ENCODE data around the gene EIF1B. TPM values are rescaled to one million over a fixed set of nuclear protein-coding genes. Genes with fewer than 3 reads are reported as not detected.

The EIF1B gene
- total RNA-seq, result 10 to 100 TPM; 27.4 to 45.6 (median 38.1) TPM

DNA sequence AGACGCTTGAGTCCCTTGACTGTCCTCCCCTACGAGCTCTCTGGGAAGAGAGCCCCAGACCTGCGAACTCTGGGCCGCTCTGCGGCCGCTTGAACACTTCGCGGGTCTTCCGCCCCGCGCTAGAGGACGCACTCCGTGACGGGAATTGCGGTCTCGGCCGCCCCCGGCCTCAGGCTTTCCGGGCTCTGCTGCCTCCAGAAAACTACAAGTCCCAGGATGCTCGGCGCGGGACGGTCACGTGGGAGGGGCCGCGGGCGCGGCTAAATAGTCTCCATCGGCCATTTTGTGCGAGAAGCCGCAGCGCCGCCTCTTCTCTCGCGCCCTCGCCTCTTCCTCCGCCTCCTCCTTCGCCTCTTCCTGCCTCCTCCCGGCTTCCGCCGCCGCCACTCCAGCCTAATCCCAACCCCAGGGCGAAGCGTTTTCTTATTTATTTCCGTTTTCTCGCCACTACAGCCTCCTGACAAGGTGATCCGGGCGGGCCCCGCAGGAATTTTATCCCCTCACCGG lies at the start of gene EIF1B:
Gene EIF1B (plus strand): TSS at position 290 of the 507 bp plus-strand sequence. CDS start 235 bp downstream, outside the sequence.
- DNase-seq (ENCODE audit: low spot score) (peak; percentile 94), ATAC-seq (ENCODE audit: low FRiP score) (peak; percentile 99)
- TF ChIP-seq, protein P1, sequence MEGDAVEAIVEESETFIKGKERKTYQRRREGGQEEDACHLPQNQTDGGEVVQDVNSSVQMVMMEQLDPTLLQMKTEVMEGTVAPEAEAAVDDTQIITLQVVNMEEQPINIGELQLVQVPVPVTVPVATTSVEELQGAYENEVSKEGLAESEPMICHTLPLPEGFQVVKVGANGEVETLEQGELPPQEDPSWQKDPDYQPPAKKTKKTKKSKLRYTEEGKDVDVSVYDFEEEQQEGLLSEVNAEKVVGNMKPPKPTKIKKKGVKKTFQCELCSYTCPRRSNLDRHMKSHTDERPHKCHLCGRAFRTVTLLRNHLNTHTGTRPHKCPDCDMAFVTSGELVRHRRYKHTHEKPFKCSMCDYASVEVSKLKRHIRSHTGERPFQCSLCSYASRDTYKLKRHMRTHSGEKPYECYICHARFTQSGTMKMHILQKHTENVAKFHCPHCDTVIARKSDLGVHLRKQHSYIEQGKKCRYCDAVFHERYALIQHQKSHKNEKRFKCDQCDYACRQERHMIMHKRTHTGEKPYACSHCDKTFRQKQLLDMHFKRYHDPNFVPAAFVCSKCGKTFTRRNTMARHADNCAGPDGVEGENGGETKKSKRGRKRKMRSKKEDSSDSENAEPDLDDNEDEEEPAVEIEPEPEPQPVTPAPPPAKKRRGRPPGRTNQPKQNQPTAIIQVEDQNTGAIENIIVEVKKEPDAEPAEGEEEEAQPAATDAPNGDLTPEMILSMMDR (IDR thresholded peaks at IDR 0.05), result peak in 2 of 3 donors; percentile 66 to 73

DNA sequence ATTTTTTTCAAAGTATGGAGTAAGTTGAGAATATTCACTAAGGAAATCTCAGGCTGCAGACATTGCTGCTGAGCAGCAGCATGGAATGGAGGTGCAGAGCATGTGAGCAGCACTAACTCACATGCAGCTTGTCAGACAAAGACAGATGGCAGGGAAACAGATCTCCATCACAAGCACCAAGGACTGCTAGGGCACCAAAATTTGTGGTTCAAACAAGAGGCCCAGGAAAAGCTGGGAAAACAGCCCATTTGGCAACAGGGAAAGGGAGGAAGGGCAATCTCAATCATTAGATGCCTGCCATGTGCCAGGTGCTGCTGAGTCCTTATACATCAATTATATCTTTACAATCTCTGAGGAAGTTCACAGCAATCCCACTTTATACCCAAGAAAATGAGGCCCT lies 47.2 kb upstream of the EIF1B start:
- TF ChIP-seq, protein P1 (IDR thresholded peaks at IDR 0.05), result no peak

DNA sequence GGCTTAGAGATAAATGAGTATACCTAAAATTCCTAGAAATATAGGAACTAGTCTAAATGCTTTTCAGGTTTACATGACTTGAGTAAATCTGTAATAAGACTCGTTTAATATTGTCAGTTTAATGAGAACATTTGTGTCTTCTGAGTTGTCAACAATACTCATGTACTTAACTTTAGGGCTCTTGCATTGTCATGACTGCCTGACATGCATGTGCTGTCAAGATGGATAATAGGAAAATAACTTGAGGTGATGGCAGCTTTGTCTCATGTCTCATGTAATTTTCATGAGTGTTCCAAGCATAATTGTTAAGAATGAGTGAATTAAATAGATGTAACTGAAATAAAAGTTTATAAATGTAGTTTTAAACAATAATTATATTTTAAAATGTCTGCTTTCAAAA lies 45.1 kb upstream of the EIF1B start:
- TF ChIP-seq, protein P1 (IDR thresholded peaks at IDR 0.05), result no peak
- no peak for ATAC-seq (ENCODE audit: low FRiP score)
- DNase-seq (ENCODE audit: low spot score), result no peak

More for the DNA sequence above, 47.2 kb upstream of the EIF1B start:
- DNase-seq (ENCODE audit: low spot score) (no peak), ATAC-seq (ENCODE audit: low FRiP score) (no peak)

DNA sequence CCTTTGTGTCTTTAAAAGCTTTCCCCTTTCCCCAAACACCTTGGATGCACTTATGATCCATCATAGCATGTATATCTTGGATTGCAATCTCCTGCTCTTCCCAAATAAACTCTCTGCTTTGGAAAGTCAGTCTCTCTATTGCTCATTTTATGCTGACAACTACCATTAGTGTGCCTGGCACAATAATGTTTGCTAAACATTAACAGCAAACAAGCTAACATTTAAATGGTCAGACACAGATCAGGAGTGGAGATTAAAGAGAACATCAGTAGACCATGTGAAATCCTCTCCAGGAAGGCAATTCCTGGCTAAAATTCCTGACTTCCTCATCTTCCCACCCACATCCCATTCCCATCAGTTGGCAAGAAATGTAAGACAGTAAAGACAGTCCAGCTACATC lies 44.3 kb upstream of the EIF1B start:
- no peak for ATAC-seq (ENCODE audit: low FRiP score)
- TF ChIP-seq, protein P1 (IDR thresholded peaks at IDR 0.05), result no peak
- no peak for DNase-seq (ENCODE audit: low spot score)

DNA sequence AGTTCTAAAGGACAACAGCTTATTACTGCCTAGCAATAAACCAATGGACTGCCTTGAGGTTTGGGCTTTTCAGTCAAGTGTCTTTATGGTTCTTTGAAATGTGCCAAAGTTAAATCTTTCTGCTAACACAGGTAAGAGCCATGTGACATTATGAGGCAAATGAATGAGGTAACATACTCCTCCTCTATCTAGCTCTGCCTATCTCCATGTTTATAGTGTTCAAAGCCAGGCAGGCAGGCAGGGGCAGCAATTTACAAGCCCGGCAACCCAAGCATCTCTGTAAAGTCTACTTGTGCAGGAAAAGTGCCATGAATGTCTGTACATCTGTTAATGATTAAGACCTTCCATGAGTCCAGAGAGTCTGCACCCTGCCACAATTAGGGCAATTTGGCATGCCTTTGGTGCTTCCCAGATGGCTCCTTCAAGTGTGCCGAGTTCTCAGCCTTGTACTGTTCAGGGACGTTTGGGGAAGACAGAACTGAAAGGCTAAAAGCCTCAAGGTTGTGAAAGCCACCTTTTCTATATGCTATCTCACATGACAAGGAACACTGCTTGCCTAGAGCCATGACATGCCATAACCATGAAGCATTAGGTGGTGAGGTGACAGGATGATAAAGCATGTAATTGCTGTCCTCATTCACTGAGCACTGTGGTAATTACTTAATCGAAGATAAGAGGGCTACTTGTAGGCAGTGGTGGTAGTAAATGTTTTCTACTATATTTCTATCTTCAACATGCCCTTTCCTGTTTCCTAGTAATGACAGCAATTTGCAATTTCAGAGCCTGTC lies 41.4 kb upstream of the EIF1B start:
- TF ChIP-seq, protein P1 (IDR thresholded peaks at IDR 0.05), result no peak
- ATAC-seq (ENCODE audit: low FRiP score), result no peak
- no peak for DNase-seq (ENCODE audit: low spot score)

DNA sequence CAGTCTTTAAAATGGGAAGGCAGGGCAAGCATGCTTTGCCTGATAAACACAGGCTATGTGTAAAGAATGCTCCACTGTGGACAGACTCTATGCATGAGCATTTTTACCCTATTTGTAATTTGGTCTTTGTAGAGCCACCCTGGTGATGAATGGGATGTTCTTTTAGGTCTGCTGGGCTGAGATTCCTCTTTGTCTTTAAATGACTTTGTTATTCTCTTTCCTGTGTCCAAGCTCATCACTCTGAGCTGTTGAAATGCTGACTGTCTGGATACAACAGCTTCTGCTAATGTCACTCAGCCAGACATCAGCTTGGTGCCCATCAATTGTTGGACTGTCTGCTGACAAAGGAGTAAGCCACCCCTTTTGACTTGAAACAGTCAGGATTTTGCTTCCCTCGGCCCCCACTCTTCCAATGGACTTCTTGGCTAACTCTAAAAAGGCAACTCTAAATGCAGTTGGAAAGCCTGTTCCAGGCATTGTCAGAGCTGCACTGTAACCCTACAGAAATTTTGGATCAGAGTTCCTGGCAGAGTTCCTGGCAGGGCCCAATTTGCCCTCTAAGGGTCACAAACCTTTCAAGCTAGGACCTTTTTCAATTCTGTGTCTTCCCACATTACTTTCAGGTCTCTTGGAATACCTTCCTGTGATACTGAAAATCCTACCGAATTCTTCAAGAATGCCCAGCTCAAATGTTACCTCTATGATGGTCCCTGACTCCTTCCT lies 40.5 kb upstream of the EIF1B start:
- ATAC-seq (ENCODE audit: low FRiP score) (no peak), DNase-seq (ENCODE audit: low spot score) (no peak)
- TF ChIP-seq, protein P1 (IDR thresholded peaks at IDR 0.05), result no peak
